ENCODE results near the gene INTU.

DNA sequence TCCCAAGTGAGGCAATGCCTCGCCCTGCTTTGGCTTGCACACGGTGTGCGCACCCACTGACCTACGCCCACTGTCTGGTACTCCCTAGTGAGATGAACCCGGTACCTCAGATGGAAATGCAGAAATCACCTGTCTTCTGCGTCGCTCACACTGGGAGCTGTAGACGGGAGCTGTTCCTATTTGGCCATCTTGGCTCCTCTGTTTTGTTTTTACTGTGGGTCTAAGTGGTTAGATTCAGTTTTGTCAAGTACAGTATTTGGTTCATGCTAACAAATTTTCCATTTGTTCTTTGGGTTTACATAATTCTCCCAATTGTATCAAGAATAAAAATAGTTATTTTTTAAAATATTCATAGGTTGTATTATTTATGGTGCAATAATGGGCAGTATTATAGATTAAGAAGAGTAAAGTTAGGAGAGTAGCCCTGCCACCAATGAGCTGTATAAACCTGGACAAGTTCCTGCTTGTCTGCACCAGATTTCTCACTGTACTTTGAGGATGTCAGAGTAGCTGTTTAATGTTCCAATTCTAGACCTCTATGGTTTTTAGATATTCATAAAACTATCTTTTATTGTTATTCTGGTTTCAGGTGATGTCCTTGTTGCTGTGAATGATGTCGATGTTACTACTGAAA, 23.4 kb downstream of the INTU start:
- TF ChIP-seq, protein P1, sequence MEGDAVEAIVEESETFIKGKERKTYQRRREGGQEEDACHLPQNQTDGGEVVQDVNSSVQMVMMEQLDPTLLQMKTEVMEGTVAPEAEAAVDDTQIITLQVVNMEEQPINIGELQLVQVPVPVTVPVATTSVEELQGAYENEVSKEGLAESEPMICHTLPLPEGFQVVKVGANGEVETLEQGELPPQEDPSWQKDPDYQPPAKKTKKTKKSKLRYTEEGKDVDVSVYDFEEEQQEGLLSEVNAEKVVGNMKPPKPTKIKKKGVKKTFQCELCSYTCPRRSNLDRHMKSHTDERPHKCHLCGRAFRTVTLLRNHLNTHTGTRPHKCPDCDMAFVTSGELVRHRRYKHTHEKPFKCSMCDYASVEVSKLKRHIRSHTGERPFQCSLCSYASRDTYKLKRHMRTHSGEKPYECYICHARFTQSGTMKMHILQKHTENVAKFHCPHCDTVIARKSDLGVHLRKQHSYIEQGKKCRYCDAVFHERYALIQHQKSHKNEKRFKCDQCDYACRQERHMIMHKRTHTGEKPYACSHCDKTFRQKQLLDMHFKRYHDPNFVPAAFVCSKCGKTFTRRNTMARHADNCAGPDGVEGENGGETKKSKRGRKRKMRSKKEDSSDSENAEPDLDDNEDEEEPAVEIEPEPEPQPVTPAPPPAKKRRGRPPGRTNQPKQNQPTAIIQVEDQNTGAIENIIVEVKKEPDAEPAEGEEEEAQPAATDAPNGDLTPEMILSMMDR (IDR thresholded peaks at IDR 0.05; ENCODE audit: low read length) = no peak
- TF ChIP-seq EZH2 (optimal IDR thresholded peaks at IDR 0.05; ENCODE audit: low read depth, low read length) = no peak
